Amniotic stem cell (primary cell): Measurements from ENCODE around the gene PGAM2.
"Not testable (repeated sequence)": the region's sequence is repeated elsewhere in the genome, so short reads cannot be mapped to it uniquely, and the experiment has no call there.

Experiments used
- DNase-seq: peaks from one replicate; lab custom pipeline; 2025; lab: John Stamatoyannopoulos, UW

PGAM2 gene

DNA sequence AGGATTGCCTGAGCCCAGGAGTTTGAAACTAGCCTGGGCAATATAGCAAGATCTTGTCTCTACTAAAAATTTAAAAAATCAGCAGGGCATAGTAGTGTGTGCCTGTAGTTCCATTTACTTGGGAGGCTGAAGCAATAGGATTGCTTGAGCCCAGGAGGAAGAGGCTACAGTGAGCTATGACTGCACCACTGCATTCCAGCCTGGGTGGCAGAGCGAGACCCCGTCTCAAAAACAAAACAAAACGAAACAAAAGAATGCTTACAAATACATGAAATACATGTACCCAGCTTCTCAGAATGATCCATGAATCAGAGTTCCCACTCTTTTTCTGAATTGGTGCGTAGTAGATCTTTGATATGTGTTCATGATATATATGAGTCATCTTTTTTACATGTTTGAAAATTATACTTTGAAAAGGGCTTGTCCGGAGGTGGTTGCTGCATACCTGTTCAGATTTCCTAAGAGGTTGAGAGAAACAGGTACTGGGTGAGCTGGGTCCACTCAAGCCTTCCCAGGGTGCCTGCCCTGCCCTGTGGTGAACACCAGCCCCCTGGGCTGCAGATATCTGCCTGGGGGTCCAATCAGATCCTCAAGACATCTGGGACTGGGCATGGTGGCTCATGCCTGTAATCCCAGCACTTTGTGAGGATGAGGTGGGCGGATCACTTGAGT, 42.4 kb downstream of the PGAM2 start:
- DNase-seq = not testable (repeated sequence)

DNA sequence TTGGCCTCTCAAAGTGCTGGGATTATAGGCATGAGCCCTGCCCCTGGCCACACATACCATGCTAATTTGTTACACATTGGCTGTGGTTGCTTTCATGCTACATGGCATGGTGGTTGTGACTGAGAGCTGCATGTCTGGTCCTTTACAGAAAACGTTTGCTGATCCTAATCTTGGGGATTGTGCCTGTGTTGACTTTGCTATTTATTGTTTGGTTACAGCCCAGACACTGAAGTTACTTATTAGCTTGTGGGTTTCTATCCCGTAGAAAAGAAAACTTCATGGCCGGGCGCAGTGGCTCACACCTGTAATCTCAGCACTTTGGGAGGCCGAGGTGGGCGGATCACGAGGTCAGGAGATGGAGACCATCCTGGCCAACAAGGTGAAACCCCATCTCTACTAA, 43.3 kb downstream of the PGAM2 start:
- DNase-seq = not testable (repeated sequence)

DNA sequence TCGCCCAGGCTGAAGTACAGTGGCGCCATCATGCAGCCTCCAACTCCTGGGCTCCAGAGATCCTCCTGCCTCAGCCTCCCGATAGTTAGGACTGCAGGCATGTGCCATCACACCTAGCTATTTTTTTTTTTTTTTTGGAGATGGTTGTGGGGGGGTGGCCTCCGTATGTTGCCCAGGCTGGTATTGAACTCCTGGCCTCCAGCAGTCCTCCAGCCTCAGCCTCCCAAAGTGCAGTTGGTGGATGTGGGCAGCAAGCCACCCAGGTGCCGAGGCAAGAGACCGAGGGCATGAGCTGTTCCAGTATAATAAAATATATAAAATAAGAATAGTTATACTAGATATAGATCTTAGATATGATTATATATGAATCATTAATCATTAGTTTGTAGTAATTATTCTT, 45.5 kb downstream of the PGAM2 start:
- DNase-seq = not testable (repeated sequence)

DNA sequence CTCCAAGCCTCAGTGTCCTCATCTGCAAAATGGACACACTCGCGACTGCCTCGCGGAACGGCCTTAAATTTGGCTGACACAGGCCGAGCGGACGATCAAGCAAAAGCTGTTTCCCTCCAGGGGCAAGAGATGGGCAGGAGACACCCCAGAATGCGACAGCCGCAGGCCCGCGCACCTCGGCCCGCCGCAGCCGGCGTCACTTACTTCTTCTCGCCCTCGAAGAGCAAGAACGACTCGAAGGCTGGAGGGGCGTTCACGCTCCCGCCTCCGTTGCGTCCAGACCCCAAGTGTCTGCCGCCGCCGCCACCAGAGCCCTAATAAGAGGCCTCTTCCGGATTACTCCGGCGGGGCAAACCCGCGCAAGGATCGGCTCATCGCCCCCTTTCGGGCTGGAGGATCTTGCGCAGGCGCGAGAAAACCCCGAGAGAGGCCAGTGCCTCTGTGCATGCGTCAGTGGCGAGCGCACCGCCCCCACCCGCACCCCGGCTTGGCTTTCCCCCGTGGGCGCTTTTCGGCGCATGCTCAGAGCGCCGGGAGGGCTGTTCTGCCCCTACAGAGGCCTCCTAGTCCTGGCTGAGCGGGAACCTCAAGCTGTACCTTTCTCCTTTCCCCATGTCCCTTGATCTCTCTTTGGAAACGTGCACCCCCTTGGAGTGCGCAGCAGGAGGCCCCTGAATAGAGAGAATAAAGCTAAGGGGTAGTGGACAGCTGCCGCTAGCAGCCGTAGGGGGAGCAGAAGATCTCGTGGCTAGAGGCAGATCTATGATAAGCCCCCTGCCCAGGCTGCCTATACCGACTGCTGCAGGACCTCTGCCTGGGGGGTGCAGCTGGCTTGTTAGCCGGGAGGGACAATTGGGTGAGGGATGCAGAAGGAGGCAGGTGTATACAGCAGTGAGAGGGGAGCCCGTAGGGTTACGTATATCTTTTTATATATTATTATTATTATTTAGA, 46.2 kb downstream of the PGAM2 start:
- peak; percentile 86 for DNase-seq

DNA sequence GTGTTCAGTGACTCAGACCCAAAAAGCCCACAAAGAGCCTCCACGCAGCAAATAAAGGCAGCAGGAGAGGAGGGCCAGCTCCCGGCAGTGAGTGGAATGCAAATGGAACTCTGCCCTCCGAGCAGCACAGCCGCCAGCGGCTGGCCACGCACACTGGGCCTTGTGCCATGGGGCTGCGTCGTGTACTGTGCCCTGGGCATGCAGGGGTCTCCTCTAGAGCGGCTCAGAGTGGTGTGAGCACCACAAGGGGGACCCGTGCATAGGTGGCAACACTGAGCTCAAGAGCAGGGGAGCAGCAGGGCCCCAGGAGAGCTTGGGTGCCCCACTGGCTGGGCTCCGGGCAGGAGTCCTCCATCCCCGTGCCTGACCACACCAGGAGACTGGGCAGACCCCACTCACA, 50.3 kb downstream of the PGAM2 start:
- DNase-seq = not testable (repeated sequence)
